ENCODE results near the gene PNPLA6. TPM values are rescaled to one million over a fixed set of nuclear protein-coding genes. Genes with fewer than 3 reads are reported as not detected.

Gene PNPLA6
- total and polyA plus RNA-seq, 5 donors from 2014 or later, result 6.6 to 106 (median 7.5) TPM

- no peak within 1 kb of the TSS for H3K4me3 ChIP-seq (ENCODE audit: low read depth, low read length)
- H3K4me1 ChIP-seq (ENCODE audit: control insufficient read depth, insufficient read depth, low read length, poor library complexity, severe bottlenecking), result peaks cover 7% of the 10 kb centered on the region
- H3K9me3 Mint-ChIP-seq, result peaks cover 0 to 2% (median 0%) of the 10 kb centered on the region in 7 donors
- no peaks in the 10 kb centered on the region for H3K9me3 ChIP-seq (ENCODE audit: control insufficient read depth in 2 of 2, low read length in 2 of 2)
- H3K27ac Mint-ChIP-seq, result no peak within 1 kb of the TSS
- H3K4me1 Mint-ChIP-seq, result peaks cover 0 to 11% (median 4%) of the 10 kb centered on the region in 4 donors
- peaks cover 8% of the 10 kb centered on the region for H3K27me3 ChIP-seq (ENCODE audit: control insufficient read depth, insufficient read depth, low read length)
- peaks cover 49% of the 10 kb centered on the region for H3K27me3 Mint-ChIP-seq
- peak; percentile 63 for ATAC-seq (ENCODE audit: low read depth in 2 of 2)
- H3K27ac ChIP-seq (ENCODE audit: insufficient read depth, low read length, poor library complexity, severe bottlenecking), result no peak within 1 kb of the TSS
- H3K36me3 Mint-ChIP-seq, result no peaks in the 10 kb centered on the region
- H3K36me3 ChIP-seq (ENCODE audit: control insufficient read depth, insufficient read depth, low read length), result no peaks in the 10 kb centered on the region
- peak in 2 of 3 donors; percentile 8 to 43 for DNase-seq
- H3K4me3 Mint-ChIP-seq, result peak within 1 kb of the TSS in 3 of 4 donors; percentile 12 to 91 (median 71)
These were observed 60.1 kb downstream of the PNPLA6 start, which contains the start of gene CAMSAP3 for GRCh38 chr19:7595466-7596133. Gene CAMSAP3 (plus strand): TSS chr19:7595863. CDS start chr19:7596003, 140 bp downstream.

GRCh38 chr19:7596211-7596937 is 60.9 kb downstream of the PNPLA6 start:
- H3K4me1 Mint-ChIP-seq, result peaks cover 0 to 11% (median 4%) of the 10 kb centered on the region in 4 donors

GRCh38 chr19:7597689-7598088 is 62.2 kb downstream of the PNPLA6 start:
- peaks cover 8% of the 10 kb centered on the region for H3K27me3 ChIP-seq (ENCODE audit: control insufficient read depth, insufficient read depth, low read length)
- no peaks in the 10 kb centered on the region for H3K36me3 ChIP-seq (ENCODE audit: control insufficient read depth, insufficient read depth, low read length)
- DNase-seq (no peak), ATAC-seq (ENCODE audit: low read depth in 2 of 2) (no peak)
- H3K4me1 ChIP-seq (ENCODE audit: control insufficient read depth, insufficient read depth, low read length, poor library complexity, severe bottlenecking), result peaks cover 7% of the 10 kb centered on the region
- Mint-ChIP-seq H3K9me3 (peaks cover 0 to 5% (median 0%) of the 10 kb centered on the region in 7 donors), H3K36me3 (no peaks in the 10 kb centered on the region), H3K4me3 (peak overlapping the region in 2 of 4 donors; percentile 19 to 67), H3K27me3 (peaks cover 46% of the 10 kb centered on the region), H3K4me1 (peaks cover 0 to 11% (median 4%) of the 10 kb centered on the region in 4 donors), H3K27ac (no peak overlapping the region)
- no peak overlapping the region for H3K27ac ChIP-seq (ENCODE audit: insufficient read depth, low read length, poor library complexity, severe bottlenecking)
- H3K9me3 ChIP-seq (ENCODE audit: control insufficient read depth in 2 of 2, low read length in 2 of 2), result no peaks in the 10 kb centered on the region
- no peak overlapping the region for H3K4me3 ChIP-seq (ENCODE audit: low read depth, low read length)

More at GRCh38 chr19:7596211-7596937, 60.9 kb downstream of the PNPLA6 start:
- no peaks in the 10 kb centered on the region for H3K36me3 Mint-ChIP-seq
- DNase-seq (no peak), ATAC-seq (ENCODE audit: low read depth in 2 of 2) (no peak)
- Histone ChIP-seq H3K4me1 (ENCODE audit: control insufficient read depth, insufficient read depth, low read length, poor library complexity, severe bottlenecking) (peaks cover 7% of the 10 kb centered on the region), H3K36me3 (ENCODE audit: control insufficient read depth, insufficient read depth, low read length) (no peaks in the 10 kb centered on the region), H3K27ac (ENCODE audit: insufficient read depth, low read length, poor library complexity, severe bottlenecking) (no peak overlapping the region), H3K4me3 (ENCODE audit: low read depth, low read length) (no peak overlapping the region), H3K9me3 (ENCODE audit: control insufficient read depth in 2 of 2, low read length in 2 of 2) (no peaks in the 10 kb centered on the region), H3K27me3 (ENCODE audit: control insufficient read depth, insufficient read depth, low read length) (peaks cover 8% of the 10 kb centered on the region)
- peak overlapping the region in 2 of 4 donors; percentile 47 to 50 for H3K4me3 Mint-ChIP-seq
- H3K27ac Mint-ChIP-seq, result no peak overlapping the region
- peaks cover 49% of the 10 kb centered on the region for H3K27me3 Mint-ChIP-seq
- peaks cover 0 to 4% (median 0%) of the 10 kb centered on the region in 7 donors for H3K9me3 Mint-ChIP-seq

- ATAC-seq (ENCODE audit: low read depth in 2 of 2), result no peak
- Histone ChIP-seq H3K9me3 (ENCODE audit: control insufficient read depth in 2 of 2, low read length in 2 of 2) (no peaks in the 10 kb centered on the region), H3K27ac (ENCODE audit: insufficient read depth, low read length, poor library complexity, severe bottlenecking) (no peak overlapping the region), H3K4me3 (ENCODE audit: low read depth, low read length) (no peak overlapping the region), H3K4me1 (ENCODE audit: control insufficient read depth, insufficient read depth, low read length, poor library complexity, severe bottlenecking) (peaks cover 7% of the 10 kb centered on the region), H3K27me3 (ENCODE audit: control insufficient read depth, insufficient read depth, low read length) (peaks cover 8% of the 10 kb centered on the region), H3K36me3 (ENCODE audit: control insufficient read depth, insufficient read depth, low read length) (no peaks in the 10 kb centered on the region)
- no peak overlapping the region for H3K27ac Mint-ChIP-seq
- H3K9me3 Mint-ChIP-seq, result peaks cover 0 to 5% (median 0%) of the 10 kb centered on the region in 7 donors
- H3K27me3 Mint-ChIP-seq, result peaks cover 45% of the 10 kb centered on the region
- peak overlapping the region in 2 of 4 donors; percentile 54 to 61 for H3K4me3 Mint-ChIP-seq
- no peaks in the 10 kb centered on the region for H3K36me3 Mint-ChIP-seq
- H3K4me1 Mint-ChIP-seq, result peaks cover 0 to 11% (median 4%) of the 10 kb centered on the region in 4 donors
- no peak for DNase-seq
These were observed 62.7 kb downstream of the PNPLA6 start for GRCh38 chr19:7598180-7598579.

GRCh38 chr19:7600721-7601120 is 65.2 kb downstream of the PNPLA6 start:
- Histone ChIP-seq H3K9me3 (ENCODE audit: control insufficient read depth in 2 of 2, low read length in 2 of 2) (no peaks in the 10 kb centered on the region), H3K4me1 (ENCODE audit: control insufficient read depth, insufficient read depth, low read length, poor library complexity, severe bottlenecking) (peaks cover 7% of the 10 kb centered on the region), H3K27me3 (ENCODE audit: control insufficient read depth, insufficient read depth, low read length) (peaks cover 8% of the 10 kb centered on the region), H3K27ac (ENCODE audit: insufficient read depth, low read length, poor library complexity, severe bottlenecking) (no peak overlapping the region), H3K4me3 (ENCODE audit: low read depth, low read length) (no peak overlapping the region), H3K36me3 (ENCODE audit: control insufficient read depth, insufficient read depth, low read length) (no peaks in the 10 kb centered on the region)
- Mint-ChIP-seq H3K27ac (no peak overlapping the region), H3K36me3 (no peaks in the 10 kb centered on the region), H3K9me3 (peaks cover 0 to 5% (median 0%) of the 10 kb centered on the region in 7 donors), H3K27me3 (peaks cover 23% of the 10 kb centered on the region), H3K4me3 (no peak overlapping the region), H3K4me1 (peaks cover 0 to 7% (median 0%) of the 10 kb centered on the region in 4 donors)
- no peak for ATAC-seq (ENCODE audit: low read depth in 2 of 2)
- no peak for DNase-seq

GRCh38 chr19:7602240-7602934 is 66.9 kb downstream of the PNPLA6 start:
- no peak overlapping the region for H3K4me3 ChIP-seq (ENCODE audit: low read depth, low read length)
- no peaks in the 10 kb centered on the region for H3K36me3 Mint-ChIP-seq
- no peak overlapping the region for H3K4me3 Mint-ChIP-seq
- peaks cover 5% of the 10 kb centered on the region for H3K27me3 ChIP-seq (ENCODE audit: control insufficient read depth, insufficient read depth, low read length)
- no peaks in the 10 kb centered on the region for H3K4me1 ChIP-seq (ENCODE audit: control insufficient read depth, insufficient read depth, low read length, poor library complexity, severe bottlenecking)
- no peaks in the 10 kb centered on the region for H3K36me3 ChIP-seq (ENCODE audit: control insufficient read depth, insufficient read depth, low read length)
- H3K9me3 ChIP-seq (ENCODE audit: control insufficient read depth in 2 of 2, low read length in 2 of 2), result no peaks in the 10 kb centered on the region
- H3K27ac ChIP-seq (ENCODE audit: insufficient read depth, low read length, poor library complexity, severe bottlenecking), result no peak overlapping the region
- peaks cover 0 to 5% (median 0%) of the 10 kb centered on the region in 7 donors for H3K9me3 Mint-ChIP-seq
- peaks cover 0 to 4% (median 0%) of the 10 kb centered on the region in 4 donors for H3K4me1 Mint-ChIP-seq
- DNase-seq (no peak), ATAC-seq (ENCODE audit: low read depth in 2 of 2) (no peak)
- no peak overlapping the region for H3K27ac Mint-ChIP-seq
- H3K27me3 Mint-ChIP-seq, result peaks cover 12% of the 10 kb centered on the region

GRCh38 chr19:7602935-7603497 is 67.5 kb downstream of the PNPLA6 start:
- no peak for ATAC-seq (ENCODE audit: low read depth in 2 of 2)
- no peak for DNase-seq
- no peaks in the 10 kb centered on the region for H3K9me3 ChIP-seq (ENCODE audit: control insufficient read depth in 2 of 2, low read length in 2 of 2)
- Mint-ChIP-seq H3K27me3 (peaks cover 6% of the 10 kb centered on the region), H3K4me3 (no peak overlapping the region), H3K4me1 (no peaks in the 10 kb centered on the region), H3K9me3 (peaks cover 0 to 5% (median 0%) of the 10 kb centered on the region in 7 donors), H3K27ac (no peak overlapping the region), H3K36me3 (no peaks in the 10 kb centered on the region)
- no peaks in the 10 kb centered on the region for H3K36me3 ChIP-seq (ENCODE audit: control insufficient read depth, insufficient read depth, low read length)
- peaks cover 5% of the 10 kb centered on the region for H3K27me3 ChIP-seq (ENCODE audit: control insufficient read depth, insufficient read depth, low read length)
- no peak overlapping the region for H3K27ac ChIP-seq (ENCODE audit: insufficient read depth, low read length, poor library complexity, severe bottlenecking)
- H3K4me1 ChIP-seq (ENCODE audit: control insufficient read depth, insufficient read depth, low read length, poor library complexity, severe bottlenecking), result no peaks in the 10 kb centered on the region
- H3K4me3 ChIP-seq (ENCODE audit: low read depth, low read length), result no peak overlapping the region
